Liver (tissue), 9 donors: ENCODE results near the gene THOC5. TPM values are rescaled to one million over a fixed set of nuclear protein-coding genes. Genes with fewer than 3 reads are reported as not detected.

Source experiments
- DNase-seq: peaks from one replicate; pipeline ENCODE4 v3.0.0-alpha.2; 2017; ENCODE audit warnings: low spot score
- H3K27ac ChIP-seq, 2 donors: one replicate each; pipeline ENCODE4 v1.7.0; 2013; ENCODE audit warnings: inconsistent platforms in 2 of 2, low read length in 2 of 2, control low read depth in 1 of 2, low read depth in 1 of 2, mild to moderate bottlenecking in 1 of 2
- H3K27me3 ChIP-seq, 4 donors: one replicate each; pipeline versions ENCODE4 v1.6.1 to v1.7.0; 2013; ENCODE audit warnings: low read length in 3 of 4, inconsistent platforms in 1 of 4, mild to moderate bottlenecking in 1 of 4, moderate library complexity in 1 of 4; ENCODE audit not compliant: control insufficient read depth in 4 of 4, insufficient read depth in 4 of 4
- H3K36me3 ChIP-seq, 4 donors: one replicate each; pipeline versions ENCODE4 v1.6.1 to v1.7.0; 2013; ENCODE audit warnings: low read length in 3 of 4, mild to moderate bottlenecking in 3 of 4, low read depth in 1 of 4, moderate library complexity in 1 of 4; ENCODE audit not compliant: control insufficient read depth in 4 of 4, insufficient read depth in 3 of 4
- H3K4me1 ChIP-seq, 4 donors: one replicate each; pipeline versions ENCODE4 v1.6.1 to v1.7.0; 2013; ENCODE audit warnings: low read length in 3 of 4, mild to moderate bottlenecking in 3 of 4, moderate library complexity in 1 of 4; ENCODE audit not compliant: control insufficient read depth in 4 of 4, insufficient read depth in 4 of 4
- H3K4me3 ChIP-seq, 3 donors: one replicate each; pipeline versions ENCODE4 v1.6.1 to v1.7.0; 2013; ENCODE audit warnings: low read length in 3 of 3, control low read depth in 1 of 3, low read depth in 1 of 3, mild to moderate bottlenecking in 1 of 3
- H3K9ac ChIP-seq, 2 donors: one replicate each; pipeline ENCODE4 v1.7.0; 2013; ENCODE audit warnings: low read length in 2 of 2, mild to moderate bottlenecking in 2 of 2, moderate library complexity in 2 of 2, control low read depth in 1 of 2, low read depth in 1 of 2
- H3K9me3 ChIP-seq, 4 donors: one replicate each; pipeline versions ENCODE4 v1.6.1 to v1.7.0; 2013; ENCODE audit warnings: low read length in 3 of 4; ENCODE audit not compliant: control insufficient read depth in 4 of 4
- ATF3 ChIP-seq: IDR thresholded peaks from 2 replicates; pipeline ENCODE4 v1.6.1; 2016; ENCODE audit warnings: antibody characterized with exemption
- CTCF ChIP-seq: fragments of 150-350 bp; IDR thresholded peaks from 2 replicates; pipeline ENCODE4 v1.5.1; 2017; ENCODE audit warnings: improper control_type of control experiment, low read depth, low read length; ENCODE audit not compliant: missing input control
- EGR1 ChIP-seq, 2 donors: IDR thresholded peaks; 2 replicates each; pipeline ENCODE4 v1.6.1; 2016 to 2018; ENCODE audit warnings: antibody characterized with exemption in 2 of 2, low read depth in 2 of 2
- FOXA1 ChIP-seq: IDR thresholded peaks from 2 replicates; pipeline ENCODE4 v1.6.1; 2016; ENCODE audit warnings: antibody characterized with exemption
- FOXA2 ChIP-seq: IDR thresholded peaks from 2 replicates; pipeline ENCODE4 v1.6.1; 2016; ENCODE audit warnings: antibody characterized with exemption
- GABPA ChIP-seq, 2 donors: IDR thresholded peaks in 1 of 2; conservative IDR thresholded peaks in 1 of 2; 2 replicates each; pipeline ENCODE4 v1.6.1; 2016; ENCODE audit warnings: antibody characterized with exemption in 2 of 2, mild to moderate bottlenecking in 1 of 2, moderate library complexity in 1 of 2
- HNF4A ChIP-seq, 2 donors: conservative IDR thresholded peaks; 2 replicates each; pipeline ENCODE4 v1.6.1; 2016; ENCODE audit warnings: antibody characterized with exemption in 2 of 2, mild to moderate bottlenecking in 2 of 2
- HNF4G ChIP-seq: IDR thresholded peaks from 2 replicates; pipeline ENCODE4 v1.6.1; 2016; ENCODE audit warnings: antibody characterized with exemption
- JUND ChIP-seq, 2 donors: IDR thresholded peaks; 2 replicates each; pipeline ENCODE4 v1.6.1; 2016; ENCODE audit warnings: antibody characterized with exemption in 2 of 2
- MAX ChIP-seq: IDR thresholded peaks from 2 replicates; pipeline ENCODE4 v1.6.1; 2016; ENCODE audit warnings: antibody characterized with exemption
- NR2F2 ChIP-seq: IDR thresholded peaks from 2 replicates; pipeline ENCODE4 v1.6.1; 2016; ENCODE audit warnings: antibody characterized with exemption
- RAD21 ChIP-seq, 2 donors: IDR thresholded peaks; 2 replicates each; pipeline ENCODE4 v1.6.1; 2016; ENCODE audit warnings: antibody characterized with exemption in 2 of 2, mild to moderate bottlenecking in 2 of 2
- REST ChIP-seq: IDR thresholded peaks from 2 replicates; pipeline ENCODE4 v1.6.1; 2016; ENCODE audit warnings: antibody characterized with exemption, mild to moderate bottlenecking
- RXRA ChIP-seq, 2 donors: IDR thresholded peaks; 2 replicates each; pipeline ENCODE4 v1.6.1; 2017 to 2018; ENCODE audit warnings: antibody characterized with exemption in 2 of 2, mild to moderate bottlenecking in 1 of 2
- SP1 ChIP-seq: IDR thresholded peaks from 2 replicates; pipeline ENCODE4 v1.6.1; 2018; ENCODE audit warnings: antibody characterized with exemption, mild to moderate bottlenecking
- TAF1 ChIP-seq: conservative IDR thresholded peaks from 2 replicates; pipeline ENCODE4 v1.6.1; 2016; ENCODE audit warnings: antibody characterized with exemption, mild to moderate bottlenecking
- YY1 ChIP-seq: IDR thresholded peaks from 2 replicates; pipeline ENCODE4 v1.6.1; 2016; ENCODE audit warnings: antibody characterized with exemption, mild to moderate bottlenecking
- ZBTB33 ChIP-seq: IDR thresholded peaks from 2 replicates; pipeline ENCODE4 v1.6.1; 2016; ENCODE audit warnings: antibody characterized with exemption
- WGBS: extraction: QIAGEN DNeasy Blood & Tissue Kit; methylation state at CpG from one replicate; pipeline ENCODE4 v1.1.7; 2013; 5-methylcytosine and 5-hydroxymethylcytosine counted together
- polyA plus RNA-seq, 2 donors: library from polyadenylated mRNA; stranded (reverse) in 1 of 2; unstranded in 1 of 2; fragments of 200-250 nt in 1 of 2; fragments of >200 nt in 1 of 2; fragmentation: Nextera tagmentation in 1 of 2; extraction: Ambion mirVana in 1 of 2; gene quantifications; one replicate each; pipeline versions ENCODE4 v1.2.1 to v1.2.3, GENCODE V29; 2013 to 2015
- total RNA-seq, 2 donors: library from RNA; depleted of rRNA; stranded (reverse); fragments of >200 nt; gene quantifications; one replicate each; pipeline ENCODE4 v1.2.3, GENCODE V29; 2014
- donor health status: healthy.
- donor health status: healthy.
- donor health status: healthy.
- donor health status: healthy.
- donor health status: healthy.

The THOC5 gene
- total and polyA plus RNA-seq, 4 donors = 7.4 to 25.1 (median 14.5) TPM

GRCh38 chr22:29539105-29539504, 14.5 kb downstream of the THOC5 start:
- H3K27me3 ChIP-seq = no peaks in the 10 kb centered on the region
- no peak for TF ChIP-seq HNF4A (conservative IDR thresholded peaks at IDR 0.05)
- TF ChIP-seq NR2F2 = peak; percentile 73
- no peak overlapping the region for H3K4me3 ChIP-seq
- no peak for DNase-seq
- peaks cover 14 to 58% (median 46%) of the 10 kb centered on the region in 4 donors for H3K36me3 ChIP-seq
- no peak overlapping the region for H3K27ac ChIP-seq
- WGBS = 87% methylated on average over 3 of the region's 3 CpGs
- no peak overlapping the region for H3K9ac ChIP-seq
- no peaks in the 10 kb centered on the region for H3K4me1 ChIP-seq
- H3K9me3 ChIP-seq = no peaks in the 10 kb centered on the region

- Histone ChIP-seq H3K4me1 (no peaks in the 10 kb centered on the region), H3K27ac (no peak overlapping the region), H3K27me3 (no peaks in the 10 kb centered on the region), H3K36me3 (peaks cover 17 to 68% (median 50%) of the 10 kb centered on the region in 4 donors), H3K9ac (no peak overlapping the region), H3K9me3 (no peaks in the 10 kb centered on the region), H3K4me3 (no peak overlapping the region)
- 97% methylated on average over 3 of the region's 3 CpGs for WGBS
- TF ChIP-seq FOXA1 (no peak), ATF3 (no peak), CTCF (no peak), SP1 (no peak), MAX (no peak), ZBTB33 (no peak), YY1 (no peak), JUND (IDR thresholded peaks at IDR 0.05) (no peak), GABPA (IDR thresholded peaks at IDR 0.05 in 1 of 2, conservative IDR thresholded peaks at IDR 0.05 in 1 of 2) (no peak), HNF4A (conservative IDR thresholded peaks at IDR 0.05) (no peak), EGR1 (IDR thresholded peaks at IDR 0.05; ENCODE audit: low read depth in 2 of 2) (no peak), HNF4G (no peak), TAF1 (no peak), REST (no peak), RXRA (IDR thresholded peaks at IDR 0.05) (no peak), FOXA2 (no peak), RAD21 (IDR thresholded peaks at IDR 0.05) (no peak), NR2F2 (no peak)
- no peak for DNase-seq
These were observed 17.1 kb downstream of the THOC5 start for GRCh38 chr22:29536411-29536810.
